SW480 (cell line): ENCODE measurements around the gene MEI4.
"Not testable (repeated sequence)": the region's sequence is repeated elsewhere in the genome, so short reads cannot be mapped to it uniquely, and the experiment has no call there.

Experiments
- DNase-seq: peaks from one replicate; pipeline ENCODE4 v3.0.0-alpha.2; 2016; ENCODE audit warnings: low spot score

The MEI4 gene

GRCh38 chr6:77678048-77678447, 25.2 kb downstream of the MEI4 start:
- no peak for DNase-seq

- no peak for DNase-seq
Measured at GRCh38 chr6:77683515-77683914, 30.7 kb downstream of the MEI4 start.

- DNase-seq: no peak
Measured at GRCh38 chr6:77686931-77687330, 34.1 kb downstream of the MEI4 start.

GRCh38 chr6:77688649-77689048, 35.8 kb downstream of the MEI4 start:
- no peak for DNase-seq

GRCh38 chr6:77700095-77700494, 47.3 kb downstream of the MEI4 start:
- DNase-seq: not testable (repeated sequence)

GRCh38 chr6:77707603-77708002, 54.8 kb downstream of the MEI4 start:
- no peak for DNase-seq

GRCh38 chr6:77715588-77715987, 62.7 kb downstream of the MEI4 start:
- DNase-seq: no peak

- no peak for DNase-seq
Measured at GRCh38 chr6:77716311-77716710, 63.5 kb downstream of the MEI4 start.

GRCh38 chr6:77736010-77736409, 83.2 kb downstream of the MEI4 start:
- not testable (repeated sequence) for DNase-seq

GRCh38 chr6:77740380-77740779, 87.5 kb downstream of the MEI4 start:
- DNase-seq: peak; percentile 15

- not testable (repeated sequence) for DNase-seq
Measured at GRCh38 chr6:77752156-77752555, 99.3 kb downstream of the MEI4 start.

- DNase-seq: no peak
Measured at GRCh38 chr6:77762386-77762785, 109.5 kb downstream of the MEI4 start.

GRCh38 chr6:77763124-77763523, 110.3 kb downstream of the MEI4 start:
- no peak for DNase-seq

GRCh38 chr6:77764364-77764763, 111.5 kb downstream of the MEI4 start:
- no peak for DNase-seq

- DNase-seq: no peak
Measured at GRCh38 chr6:77773157-77773822, 120.5 kb downstream of the MEI4 start.

GRCh38 chr6:77774457-77774856, 121.6 kb downstream of the MEI4 start:
- no peak for DNase-seq

- no peak for DNase-seq
Measured at GRCh38 chr6:77776441-77776840, 123.6 kb downstream of the MEI4 start.

- no peak for DNase-seq
Measured at GRCh38 chr6:77778527-77778926, 125.7 kb downstream of the MEI4 start.

- DNase-seq: no peak
Measured at GRCh38 chr6:77786935-77787629, 134.2 kb downstream of the MEI4 start.

- no peak for DNase-seq
Measured at GRCh38 chr6:77796824-77797809, 144.3 kb downstream of the MEI4 start.

GRCh38 chr6:77812304-77812703, 159.5 kb downstream of the MEI4 start:
- DNase-seq: no peak

- no peak for DNase-seq
Measured at GRCh38 chr6:77813090-77813489, 160.3 kb downstream of the MEI4 start.

GRCh38 chr6:77814119-77814518, 161.3 kb downstream of the MEI4 start:
- no peak for DNase-seq
